GM12878 (cell line): ENCODE results near the gene AVEN. TPM values are rescaled to one million over a fixed set of nuclear protein-coding genes. Genes with fewer than 3 reads are reported as not detected.

ENCODE experiments used
- ATAC-seq: fragments of 200-7000 bp; cut with Tn5 transposase; 3 replicates; pipeline ENCODE4 v1.9.1; 2020; ENCODE audit warnings: mild to moderate bottlenecking, moderate library complexity
- BruUV-seq: library from RNA; stranded (reverse); fragments of 400-500 nt; replicated peaks from 2 replicates; lab custom pipeline; 2021; lab: Mats Ljungman, UMichigan
- CTCF ChIA-PET: fragments of 300-600 bp; sonication (Branson Sonifier 250); formaldehyde crosslinking; extraction: SDS; loops from one replicate; lab custom pipeline; 2021; ENCODE audit warnings: inconsistent platforms; lab: Yijun Ruan, JAX
- POLR2A ChIA-PET: fragments of 350-600 bp; formaldehyde crosslinking; extraction: SDS; loops from one replicate; lab custom pipeline; 2021; ENCODE audit warnings: inconsistent platforms; lab: Charles Lee
- RAD21 ChIA-PET: fragments of 300-600 bp; sonication (Branson Sonifier 250); formaldehyde crosslinking; loops from one replicate; lab custom pipeline; 2023; ENCODE audit warnings: antibody characterized with exemption; ENCODE audit not compliant: unreplicated experiment; lab: Charles Lee
- SMC1A ChIA-PET: fragments of 300-600 bp; sonication (Branson Sonifier 250); formaldehyde crosslinking; loops from one replicate; lab custom pipeline; 2023; ENCODE audit not compliant: unreplicated experiment, uncharacterized antibody; lab: Charles Lee
- DNase-seq: peaks from one replicate; pipeline ENCODE4 v3.0.0-alpha.2; 2011; ENCODE audit warnings: low read depth, low spot score
- FAIRE-seq: peaks from 3 replicates; lab custom pipeline; 2011; peaks lifted over from hg19 to GRCh38; lab: Jason Lieb, UNC
- H2AFZ ChIP-seq: 2 replicates; pipeline ENCODE4 v1.6.0; 2011; ENCODE audit warnings: low read depth, low read length, control low read depth; ENCODE audit not compliant: control insufficient read depth
- H3K27ac ChIP-seq: 2 replicates; pipeline ENCODE4 v1.5.1; 2011; ENCODE audit warnings: control low read depth; ENCODE audit not compliant: control insufficient read depth, insufficient read depth
- H3K27me3 ChIP-seq, 2 experiments: replicated peaks in 1 of 2; 2 replicates each; pipeline versions ENCODE4 v1.6.0 to v1.6.1; 2011; ENCODE audit warnings: low read length in 1 of 2; ENCODE audit not compliant: control insufficient read depth in 2 of 2, insufficient read depth in 2 of 2
- H3K36me3 ChIP-seq, 2 experiments: 2 replicates each; pipeline ENCODE4 v1.5.1; 2011; ENCODE audit warnings: low read length in 1 of 2; ENCODE audit not compliant: control insufficient read depth in 2 of 2, insufficient read depth in 2 of 2
- H3K4me1 ChIP-seq: 2 replicates; pipeline ENCODE4 v1.6.1; 2011; ENCODE audit warnings: mild to moderate bottlenecking, low read length, moderate library complexity, mixed read lengths; ENCODE audit not compliant: control insufficient read depth, insufficient read depth
- H3K4me2 ChIP-seq: 2 replicates; pipeline ENCODE4 v1.6.0; 2011; ENCODE audit warnings: control low read depth; ENCODE audit not compliant: control insufficient read depth, insufficient read depth
- H3K4me3 ChIP-seq: fragments of 200-600 bp; sonication (generic); 2 replicates; pipeline ENCODE4 v1.5.1; 2016
- H3K79me2 ChIP-seq: 2 replicates; pipeline ENCODE4 v1.6.0; 2011; ENCODE audit warnings: low read length; ENCODE audit not compliant: control insufficient read depth, insufficient read depth
- H3K9ac ChIP-seq: 2 replicates; pipeline ENCODE4 v1.8.0; 2011; ENCODE audit warnings: low read length, control low read depth, mixed read lengths; ENCODE audit not compliant: control insufficient read depth, insufficient read depth
- H3K9me3 ChIP-seq: replicated peaks from 3 replicates; pipeline ENCODE4 v1.5.1; 2011; ENCODE audit warnings: mild to moderate bottlenecking, low read length; ENCODE audit not compliant: control insufficient read depth, insufficient read depth
- H4K20me1 ChIP-seq: 2 replicates; pipeline ENCODE4 v1.6.0; 2011; ENCODE audit not compliant: control insufficient read depth, insufficient read depth
- CREB1 ChIP-seq: IDR thresholded peaks from 2 replicates; pipeline ENCODE4 v1.6.1; 2012; ENCODE audit warnings: low read depth, mild to moderate bottlenecking, inconsistent platforms
- GATAD2B ChIP-seq: fragments of 450-650 bp; conservative IDR thresholded peaks from 2 replicates; pipeline ENCODE4 v1.6.1; 2017; ENCODE audit warnings: low read depth, mild to moderate bottlenecking, moderate library complexity
- KLF5 ChIP-seq: fragments of 450-650 bp; IDR thresholded peaks from 2 replicates; pipeline ENCODE4 v1.6.1; 2014; ENCODE audit warnings: mild to moderate bottlenecking; ENCODE audit not compliant: partially characterized antibody
- NR2C2 ChIP-seq: IDR thresholded peaks from 2 replicates; pipeline ENCODE4 v1.6.1; 2011; ENCODE audit warnings: borderline replicate concordance, low read depth; ENCODE audit not compliant: control insufficient read depth, insufficient read length
- PBX3 ChIP-seq: IDR thresholded peaks from 2 replicates; pipeline ENCODE4 v1.6.1; 2011; ENCODE audit warnings: mild to moderate bottlenecking, low read depth, low read length, moderate library complexity; ENCODE audit not compliant: insufficient replicate concordance
- SIX5 ChIP-seq: IDR thresholded peaks from 2 replicates; pipeline ENCODE4 v1.6.1; 2011; ENCODE audit warnings: mild to moderate bottlenecking, low read depth, low read length, moderate library complexity; ENCODE audit not compliant: severe bottlenecking
- SMAD5 ChIP-seq: IDR thresholded peaks from 2 replicates; pipeline ENCODE4 v1.6.1; 2016; ENCODE audit warnings: antibody characterized with exemption, low read depth
- TARDBP ChIP-seq: IDR thresholded peaks from 2 replicates; pipeline ENCODE4 v1.6.1; 2016; ENCODE audit warnings: borderline replicate concordance
- TCF7 ChIP-seq: IDR thresholded peaks from 2 replicates; pipeline ENCODE4 v1.6.1; 2014; ENCODE audit warnings: antibody characterized with exemption, borderline replicate concordance
- WRNIP1 ChIP-seq: IDR thresholded peaks from 2 replicates; pipeline ENCODE4 v1.6.1; 2011; ENCODE audit warnings: low read depth, low read length, improper control_type of control experiment, borderline replicate concordance
- ZBTB11 ChIP-seq: fragments of 450-650 bp; formaldehyde crosslinking; IDR thresholded peaks from 2 replicates; pipeline ENCODE4 v1.5.0; 2022; ENCODE audit warnings: mild to moderate bottlenecking, missing genetic modification characterization
- ZBTB33 ChIP-seq: fragments of 450-650 bp; IDR thresholded peaks from 2 replicates; pipeline ENCODE4 v1.6.1; 2017; ENCODE audit warnings: mild to moderate bottlenecking
- ZZZ3 ChIP-seq: IDR thresholded peaks from 2 replicates; pipeline ENCODE4 v1.6.1; 2011; ENCODE audit warnings: low read depth; ENCODE audit not compliant: control insufficient read depth, insufficient read length
- WGBS: methylation state at CpG from one replicate; pipeline ENCODE4 v1.1.6; 2016; ENCODE audit warnings: low lambda C conversion rate; ENCODE audit not compliant: insufficient replicate concordance, insufficient coverage; ENCODE audit errors: missing lambda C conversion rate; 5-methylcytosine and 5-hydroxymethylcytosine counted together
- in situ Hi-C: fragments of 300-500 bp; cut with MboI; formaldehyde crosslinking; loops from 9 replicates; pipeline ENCODE4 v1.14.3; 2018; ENCODE audit warnings: mixed read lengths
- intact Hi-C: fragments of 100-400 bp; cut with micrococcal nuclease; formaldehyde crosslinking; loops from one replicate; pipeline ENCODE4 v1.14.2; 2022; ENCODE audit not compliant: unreplicated experiment
- polyA plus RNA-seq, 11 experiments: library from polyadenylated mRNA; depleted of rRNA in 4 of 11; unstranded in 6 of 11; stranded (reverse) in 5 of 11; fragments of >200 nt; fragmentation: Nextera tagmentation in 4 of 11; fragmentation: Illumina TruSeq in 1 of 11; extraction: Ambion mirVana in 4 of 11; extraction: Trizol in 1 of 11; gene quantifications; 1 replicate in 1 of 11; 2 replicates in 10 of 11; pipeline versions ENCODE4 v1.2.1 to v1.2.3, GENCODE V29; 2011 to 2016; ENCODE audit warnings: inconsistent platforms in 2 of 11, missing spikeins in 2 of 11, low read depth in 1 of 11
- total RNA-seq, 4 experiments: library from RNA; depleted of rRNA in 3 of 4; stranded (reverse); fragments of >200 nt in 3 of 4; fragmentation: Illumina TruSeq in 1 of 4; extraction: Trizol in 1 of 4; gene quantifications; 2 replicates each; pipeline versions ENCODE4 v1.2.1 to v1.2.3, GENCODE V29; 2013 to 2021

AVEN gene
- total and polyA plus RNA-seq, 10 of the 15 experiments (the other 5 are each of a cell fraction or from before 2014, with no cell fraction given), result 1.4 to 15.1 (median 10.5) TPM

- no peak overlapping the region for H3K4me2 ChIP-seq
- no peaks in the 10 kb centered on the region for H3K36me3 ChIP-seq
- H3K4me1 ChIP-seq, result no peaks in the 10 kb centered on the region
- FAIRE-seq, result no peak
- H3K9me3 ChIP-seq, result no peaks in the 10 kb centered on the region
- DNase-seq, result no peak
- 100% methylated on average over 2 of the region's 3 CpGs for WGBS
- no peak overlapping the region for H3K27ac ChIP-seq
- CTCF ChIA-PET, result no interaction called here
- intact Hi-C loops, result no loop called here
- no peaks in the 10 kb centered on the region for H3K79me2 ChIP-seq
- no peaks in the 10 kb centered on the region for H3K27me3 ChIP-seq
- TF ChIP-seq NR2C2 (no peak), TARDBP (no peak), GATAD2B (no peak), SMAD5 (no peak), ZBTB33 (no peak), ZZZ3 (no peak), TCF7 (no peak)
- H4K20me1 ChIP-seq, result no peaks in the 10 kb centered on the region
- in situ Hi-C loops, result no loop called here
- H3K9ac ChIP-seq, result no peak overlapping the region
- BruUV-seq, result no TSS peak
- POLR2A ChIA-PET, result no interaction called here
- H2AFZ ChIP-seq, result no peak overlapping the region
- H3K4me3 ChIP-seq, result no peak overlapping the region
- SMC1A ChIA-PET, result no interaction called here
- RAD21 ChIA-PET, result no interaction called here
- no peak for ATAC-seq
Measured at GRCh38 chr15:33908406-33908805, 130.6 kb downstream of the AVEN start.

GRCh38 chr15:33907326-33907725 is 131.7 kb downstream of the AVEN start:
- CTCF ChIA-PET, result no interaction called here
- Histone ChIP-seq H3K79me2 (no peaks in the 10 kb centered on the region), H3K9me3 (no peaks in the 10 kb centered on the region), H3K9ac (no peak overlapping the region), H3K27me3 (no peaks in the 10 kb centered on the region), H4K20me1 (no peaks in the 10 kb centered on the region), H3K4me3 (no peak overlapping the region), H3K27ac (no peak overlapping the region), H3K4me1 (no peaks in the 10 kb centered on the region), H3K36me3 (no peaks in the 10 kb centered on the region), H2AFZ (no peak overlapping the region), H3K4me2 (no peak overlapping the region)
- DNase-seq, result no peak
- TF ChIP-seq NR2C2 (no peak), CREB1 (no peak), SIX5 (no peak), ZBTB11 (no peak), PBX3 (no peak), WRNIP1 (no peak), KLF5 (no peak)
- RAD21 ChIA-PET, result no interaction called here
- in situ Hi-C loops (no loop called here), intact Hi-C loops (no loop called here)
- ATAC-seq, result no peak
- BruUV-seq, result no TSS peak
- no peak for FAIRE-seq
- POLR2A ChIA-PET, result no interaction called here
- SMC1A ChIA-PET, result no interaction called here
